Upper lobe of left lung (tissue), 4 donors: Measurements from ENCODE around the gene ARHGAP8.

ENCODE experiments used
- CTCF ChIP-seq, 6 experiments: fragments of 450-650 bp in 4 of 6; fragments of 200-600 bp in 2 of 6; sonication (generic) in 2 of 6; IDR thresholded peaks; one replicate each; pipeline ENCODE4 v1.5.1; 2016 to 2019; ENCODE audit warnings: antibody characterized with exemption in 6 of 6
- EP300 ChIP-seq, 4 donors: sonication (generic); formaldehyde crosslinking; IDR thresholded peaks; one replicate each; pipeline ENCODE4 v1.5.1; 2017; ENCODE audit warnings: antibody characterized with exemption in 4 of 4, control low read depth in 2 of 4
- POLR2AphosphoS5 ChIP-seq, 2 donors: sonication (generic); formaldehyde crosslinking; IDR thresholded peaks; one replicate each; pipeline ENCODE4 v1.5.1; 2017; ENCODE audit warnings: antibody characterized with exemption in 2 of 2

GRCh38 chr22:44718418-44718817, 34.0 kb upstream of the ARHGAP8 start:
- no peak for TF ChIP-seq CTCF (IDR thresholded peaks at IDR 0.05)
- TF ChIP-seq POLR2AphosphoS5 (IDR thresholded peaks at IDR 0.05): no peak
- TF ChIP-seq EP300 (IDR thresholded peaks at IDR 0.05): no peak
